Activated CD4-positive, alpha-beta T cell treated with anti-CD3 and anti-CD28 coated beads, Interleukin-2, amount 50 U/mL, for 48 hours (primary cell): ENCODE measurements around the gene YEATS2.
A peak's percentile ranks its signal among the peaks of the same experiment; 100 is the strongest.
"Not testable (repeated sequence)": the region's sequence is repeated elsewhere in the genome, so short reads cannot be mapped to it uniquely, and the experiment has no call there.

Experiments
- DNase-seq, 2 experiments: peaks; one replicate each; pipeline ENCODE4 v3.0.0-alpha.2; 2020

YEATS2 gene

GRCh38 chr3:183697610-183698317, at the start of gene YEATS2:
YEATS2 (plus strand) TSS chr3:183697797; CDS start chr3:183715163, 17,366 bp downstream.
- peak; percentile 76 to 84 for DNase-seq

DNA sequence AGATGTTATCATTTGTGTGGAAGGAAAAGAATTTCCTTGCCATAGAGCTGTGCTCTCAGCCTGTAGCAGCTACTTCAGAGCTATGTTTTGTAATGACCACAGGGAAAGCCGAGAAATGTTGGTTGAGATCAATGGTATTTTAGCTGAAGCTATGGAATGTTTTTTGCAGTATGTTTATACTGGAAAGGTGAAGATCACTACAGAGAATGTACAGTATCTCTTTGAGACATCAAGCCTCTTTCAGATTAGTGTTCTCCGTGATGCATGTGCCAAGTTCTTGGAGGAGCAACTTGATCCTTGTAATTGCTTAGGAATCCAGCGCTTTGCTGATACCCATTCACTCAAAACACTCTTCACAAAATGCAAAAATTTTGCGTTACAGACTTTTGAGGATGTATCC, 47.0 kb upstream of the YEATS2 start:
- no peak for DNase-seq

- no peak for DNase-seq
Observed at GRCh38 chr3:183653209-183654064, 44.2 kb upstream of the YEATS2 start.

DNA sequence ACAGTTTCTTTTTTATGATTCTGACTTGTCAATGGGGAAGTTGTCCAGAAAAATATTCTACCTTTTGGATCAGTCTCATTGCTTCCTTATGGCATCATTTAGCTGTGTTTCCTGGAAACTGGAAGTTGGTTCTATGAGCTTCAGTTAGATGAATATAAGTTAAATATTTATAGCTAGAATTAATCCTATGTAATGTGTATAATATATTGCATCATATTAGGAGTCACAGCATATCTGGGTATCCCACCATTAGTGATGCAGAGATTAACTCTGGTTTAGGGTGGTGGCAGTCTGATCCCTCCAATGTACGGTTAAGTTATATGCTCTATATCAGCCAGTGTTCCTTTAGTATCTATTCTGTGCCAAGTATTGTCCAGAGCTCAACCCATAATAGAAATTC, 42.9 kb upstream of the YEATS2 start:
- no peak for DNase-seq

DNA sequence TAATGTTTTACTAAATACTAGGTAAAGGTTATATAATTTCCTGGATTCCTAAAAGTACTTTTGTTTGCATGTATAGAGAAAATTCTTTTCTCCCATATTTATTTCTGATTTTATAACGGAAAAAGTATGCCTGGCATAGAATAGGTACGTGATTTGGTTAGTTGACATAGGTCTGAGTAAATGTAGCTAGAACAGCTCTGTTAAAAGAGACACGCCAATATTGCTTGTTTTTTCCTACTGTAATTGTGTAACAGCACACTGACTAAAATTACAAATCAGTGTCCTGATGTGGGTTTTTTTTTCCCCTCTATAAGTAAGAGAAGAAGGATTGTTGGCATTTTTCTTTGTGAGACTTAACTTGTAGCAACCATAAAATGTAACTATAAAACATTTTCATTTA, 35.5 kb upstream of the YEATS2 start:
- no peak for DNase-seq

DNA sequence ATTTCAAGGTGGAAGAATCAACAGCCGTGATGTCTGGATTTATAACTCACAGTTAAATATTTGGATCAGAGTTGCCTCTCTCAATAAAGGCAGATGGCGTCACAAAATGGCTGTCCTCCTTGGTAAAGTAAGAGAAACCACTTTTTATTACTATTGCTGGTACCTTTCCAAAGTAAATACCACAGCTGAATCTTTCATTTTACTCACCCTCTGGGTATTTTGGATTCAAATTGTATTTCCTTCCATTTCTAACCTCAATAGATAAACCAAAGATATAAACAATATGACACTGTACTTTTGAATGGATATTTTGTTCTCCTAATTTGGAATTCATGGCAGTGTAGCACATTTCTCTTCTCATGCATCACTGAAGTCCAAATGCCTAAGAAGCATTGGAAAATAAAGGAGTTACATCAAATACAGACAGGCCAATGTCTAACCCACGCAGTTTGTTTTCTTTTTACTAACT, 32.6 kb upstream of the YEATS2 start:
- DNase-seq, result no peak

DNA sequence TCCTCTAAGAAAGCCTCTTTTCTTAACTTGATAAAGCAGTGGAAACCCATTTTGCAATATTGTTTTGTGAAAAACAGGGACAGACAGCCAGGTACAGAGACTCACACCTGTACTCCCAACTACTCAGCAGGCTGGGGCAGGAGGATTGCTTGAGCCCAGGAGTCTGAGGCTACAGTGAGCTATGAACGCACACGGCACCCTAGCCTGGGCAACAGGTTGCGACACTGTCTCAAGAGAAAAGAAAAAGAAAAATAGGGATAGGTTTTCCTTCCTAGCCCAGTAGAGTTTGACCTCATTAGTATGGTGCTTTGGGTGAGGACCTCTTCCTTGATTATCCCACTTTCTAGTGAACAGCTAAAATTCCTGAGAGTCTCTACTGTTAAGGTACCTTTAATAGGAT, 17.5 kb upstream of the YEATS2 start:
- DNase-seq, result no peak

- DNase-seq, result no peak
Observed at GRCh38 chr3:183687705-183688104, 9.9 kb upstream of the YEATS2 start.

DNA sequence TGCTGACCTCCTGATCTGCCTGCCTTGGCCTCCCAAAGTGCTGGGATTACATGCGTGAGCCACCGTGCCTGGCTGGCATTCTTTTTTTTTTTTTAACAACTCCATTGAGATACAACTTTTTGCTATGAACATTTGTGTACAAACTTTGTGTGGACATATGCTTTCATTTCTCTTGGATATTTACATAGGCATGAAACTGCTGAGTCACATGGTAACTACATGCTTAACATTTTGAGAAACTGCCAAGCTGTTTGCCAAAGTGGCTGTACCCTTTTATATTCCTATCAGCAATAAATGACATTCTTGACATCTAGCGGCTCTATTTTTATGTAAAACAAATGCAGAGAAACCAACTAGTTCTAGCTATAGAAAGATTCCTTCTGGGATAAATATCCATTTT, 8.7 kb upstream of the YEATS2 start:
- DNase-seq, result no peak

GRCh38 chr3:183689621-183690020, 8.0 kb upstream of the YEATS2 start:
- DNase-seq, result not testable (repeated sequence)

- DNase-seq, result no peak
Observed at GRCh38 chr3:183690402-183690995, 7.1 kb upstream of the YEATS2 start.

DNA sequence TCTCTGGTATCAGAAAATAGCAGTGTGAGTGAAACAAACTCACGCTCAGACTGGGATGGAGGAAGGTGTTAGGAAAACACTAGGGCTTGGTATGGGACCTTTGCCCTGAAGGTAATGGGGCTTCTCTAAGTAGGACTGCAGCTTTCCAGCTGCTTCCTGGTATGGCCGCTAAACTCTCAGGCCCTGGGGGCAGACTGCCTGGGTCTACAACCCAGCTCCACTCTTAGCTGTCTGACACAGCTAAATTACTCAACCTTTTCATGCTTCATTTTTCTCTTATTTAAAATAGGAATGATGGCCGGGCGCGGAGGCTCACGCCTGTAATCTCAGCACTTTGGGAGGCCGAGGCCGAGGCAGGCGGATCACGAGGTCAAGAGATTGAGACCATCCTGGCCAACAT, 5.2 kb upstream of the YEATS2 start:
- DNase-seq, result no peak

GRCh38 chr3:183695569-183696364, 1.8 kb upstream of the YEATS2 start:
- no peak for DNase-seq

GRCh38 chr3:183697123-183697609, 431 bp upstream of the YEATS2 start:
- DNase-seq, result no peak

- DNase-seq, result peak in 1 of 2 experiments; percentile 48
Observed at GRCh38 chr3:183698318-183698751, 738 bp downstream of the YEATS2 start.

- DNase-seq, result no peak
Observed at GRCh38 chr3:183698756-183699155, 1.2 kb downstream of the YEATS2 start.

- DNase-seq, result no peak
Observed at GRCh38 chr3:183699238-183699947, 1.8 kb downstream of the YEATS2 start.

DNA sequence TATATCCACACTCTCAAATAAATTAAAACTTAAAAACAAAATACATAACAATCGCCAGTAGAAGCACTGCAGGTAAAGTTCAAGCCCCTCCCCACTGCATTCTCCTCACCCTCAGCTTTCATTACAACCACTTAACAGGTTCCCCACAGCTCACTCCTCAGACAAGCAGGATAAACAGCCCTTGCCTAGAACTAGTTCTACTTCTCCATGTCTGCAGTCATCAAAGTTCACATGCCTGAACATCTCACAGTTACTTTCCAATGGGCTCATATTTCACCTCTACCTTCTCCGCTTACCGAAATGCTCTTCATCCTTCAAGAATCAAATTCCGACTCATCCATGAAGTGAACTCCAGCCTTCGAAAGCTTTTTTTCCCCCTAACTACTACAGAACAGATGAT, 4.1 kb downstream of the YEATS2 start:
- no peak for DNase-seq

- not testable (repeated sequence) for DNase-seq
Observed at GRCh38 chr3:183703892-183704291, 6.3 kb downstream of the YEATS2 start.

GRCh38 chr3:183710231-183710630, 12.6 kb downstream of the YEATS2 start:
- DNase-seq, result no peak

DNA sequence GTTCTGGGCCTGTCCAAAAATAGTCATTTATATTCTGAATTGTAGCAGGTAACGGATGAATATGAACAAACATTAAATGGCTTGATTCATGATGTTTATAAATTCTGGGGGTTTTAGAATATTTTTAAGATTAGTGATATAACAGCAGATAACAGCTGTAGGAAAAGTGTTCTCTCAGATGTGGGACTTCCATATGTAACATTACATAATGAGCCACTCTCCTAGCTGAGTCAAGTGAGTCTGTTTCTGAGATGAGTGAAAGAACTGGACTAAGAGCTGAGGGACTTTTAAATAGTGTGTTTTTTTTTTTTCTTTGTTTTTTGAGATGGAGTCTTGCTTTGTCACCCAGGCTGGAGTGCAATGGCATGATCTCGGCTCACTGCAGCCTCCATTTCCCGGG, 13.9 kb downstream of the YEATS2 start:
- no peak for DNase-seq

- DNase-seq, result no peak
Observed at GRCh38 chr3:183714622-183715021, 17.0 kb downstream of the YEATS2 start.
